Caki2 (cell line): ENCODE data around the gene AGAP9. TPM values are rescaled to one million over a fixed set of nuclear protein-coding genes. Genes with fewer than 3 reads are reported as not detected.
"Not testable (repeated sequence)": the region's sequence is repeated elsewhere in the genome, so short reads cannot be mapped to it uniquely, and the experiment has no call there.

Experiments used
- DNase-seq: peaks from one replicate; pipeline ENCODE4 v3.0.0-alpha.2; 2015; ENCODE audit warnings: low read depth
- in situ Hi-C: cut with HindIII; loops from 2 replicates; pipeline ENCODE4 v1.10.0; 2016; ENCODE audit warnings: low sequenced_read_pairs, low pct_unique_long_range_greater_than_20kb, mixed read lengths
- total RNA-seq: library from RNA; depleted of rRNA; stranded (reverse); fragments of >200 nt; shearing (Covaris generic); gene quantifications from 2 replicates; pipeline ENCODE4 v1.2.3, GENCODE V29; 2014; ENCODE audit warnings: low replicate concordance

The AGAP9 gene
- total RNA-seq, 1 experiment from 2014 or later, result 2.6 TPM

DNA sequence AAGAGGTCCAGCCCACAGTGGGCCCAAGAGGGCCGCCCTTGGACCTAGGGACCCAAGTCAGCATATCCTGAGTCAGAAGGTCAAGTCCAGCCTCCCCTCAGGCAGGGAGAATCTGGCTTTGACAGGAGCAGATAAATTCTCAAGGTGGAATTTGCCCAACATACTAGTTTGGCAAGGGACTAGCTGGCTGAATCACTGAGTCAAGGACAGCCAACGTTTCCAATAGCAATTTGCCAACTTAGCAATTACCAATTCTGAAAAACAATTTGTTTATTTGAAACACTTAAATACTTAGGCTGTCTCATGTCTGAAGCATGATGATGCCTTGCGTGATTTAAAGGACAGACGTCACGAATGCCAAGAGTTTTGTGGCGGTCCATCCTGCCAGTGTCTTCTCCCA, 29.2 kb downstream of the AGAP9 start:
- in situ Hi-C loops, DNase-seq: not testable (repeated sequence)

DNA sequence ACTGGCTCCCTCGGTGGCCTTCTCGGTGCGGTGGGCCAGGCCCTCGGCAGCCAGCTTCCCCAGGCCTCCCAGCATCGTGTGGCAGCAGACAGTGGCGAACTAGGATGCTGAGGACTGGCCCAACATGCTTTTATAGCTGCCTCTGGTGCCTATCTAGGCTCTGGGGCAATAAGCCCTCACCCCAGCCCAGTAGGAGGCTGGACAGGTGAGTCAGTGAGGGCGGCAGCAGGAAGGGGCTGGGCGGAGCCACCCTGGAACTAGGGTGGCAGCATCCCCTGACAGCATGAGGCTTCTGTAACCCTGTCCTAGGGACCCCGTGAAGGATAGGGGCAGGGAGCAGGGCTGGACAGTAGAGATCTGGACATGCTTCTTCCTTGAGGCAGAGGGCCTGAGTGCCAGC, 31.8 kb downstream of the AGAP9 start, which contains the start of gene FAM25G:
TSS of gene FAM25G (minus strand) at position 101 of the 400 bp plus-strand sequence. CDS start at position 75, 26 bp downstream.
- DNase-seq, in situ Hi-C loops: not testable (repeated sequence)

DNA sequence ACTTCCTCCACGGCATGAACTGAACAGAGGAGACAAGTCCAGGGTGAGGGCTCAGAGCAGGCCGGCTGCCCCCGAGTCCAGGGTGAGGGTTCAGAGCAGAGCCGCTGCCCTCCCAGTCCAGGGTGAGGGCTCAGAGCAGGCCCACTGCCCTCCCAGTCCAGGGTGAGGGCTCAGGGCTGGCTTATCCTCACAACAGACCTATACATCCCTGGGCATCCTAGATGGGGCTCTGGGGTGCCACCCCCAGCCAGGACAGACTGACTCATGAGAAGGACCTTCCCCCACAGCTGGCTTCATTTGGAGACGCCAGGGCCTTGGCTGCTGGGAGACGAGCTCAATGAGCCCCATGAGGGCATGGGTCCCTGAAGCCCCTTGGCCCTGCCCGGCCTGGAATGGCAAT, 33.8 kb downstream of the AGAP9 start:
- in situ Hi-C loops, DNase-seq: not testable (repeated sequence)

DNA sequence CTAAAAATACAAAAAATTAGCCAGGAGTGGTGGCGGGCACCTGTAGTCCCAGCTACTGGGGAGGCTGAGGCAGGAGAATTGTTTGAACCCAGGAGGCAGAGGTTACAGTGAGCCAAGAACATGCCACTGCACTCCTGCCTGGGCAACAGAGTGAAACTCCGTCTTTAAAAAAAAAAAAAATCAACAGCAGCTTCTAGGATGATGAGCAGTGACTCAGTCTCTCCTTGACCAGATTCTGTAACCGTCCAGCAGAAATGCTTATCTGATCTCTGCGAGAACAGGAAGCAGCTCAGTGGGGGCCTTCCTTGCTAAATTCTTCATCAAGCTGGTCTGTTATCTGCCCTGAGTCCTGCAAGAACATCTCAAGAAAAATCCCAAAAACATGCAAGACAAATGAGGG, 37.5 kb downstream of the AGAP9 start:
- in situ Hi-C loops, result not testable (repeated sequence)
- DNase-seq, result peak; percentile 27

DNA sequence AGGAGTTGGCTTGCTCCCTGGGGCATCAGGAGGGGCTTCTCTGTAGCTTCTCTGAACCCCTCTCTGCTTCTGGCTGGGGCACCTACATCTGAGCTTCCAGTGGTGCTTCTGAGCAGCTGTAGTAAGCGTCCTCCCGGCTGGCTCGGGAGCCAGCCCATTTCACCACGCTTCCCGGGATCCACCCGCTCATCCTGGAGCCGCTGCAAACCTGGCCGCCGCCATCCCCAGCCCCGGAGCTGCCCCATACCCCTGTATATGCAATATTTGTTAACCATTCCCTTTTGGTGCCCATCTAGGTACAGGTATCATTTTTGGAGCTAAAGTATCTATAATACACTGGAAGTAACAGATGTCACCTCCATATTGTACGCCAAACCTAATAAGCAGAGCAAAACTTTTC, 38.7 kb downstream of the AGAP9 start:
- in situ Hi-C loops, DNase-seq: not testable (repeated sequence)

DNA sequence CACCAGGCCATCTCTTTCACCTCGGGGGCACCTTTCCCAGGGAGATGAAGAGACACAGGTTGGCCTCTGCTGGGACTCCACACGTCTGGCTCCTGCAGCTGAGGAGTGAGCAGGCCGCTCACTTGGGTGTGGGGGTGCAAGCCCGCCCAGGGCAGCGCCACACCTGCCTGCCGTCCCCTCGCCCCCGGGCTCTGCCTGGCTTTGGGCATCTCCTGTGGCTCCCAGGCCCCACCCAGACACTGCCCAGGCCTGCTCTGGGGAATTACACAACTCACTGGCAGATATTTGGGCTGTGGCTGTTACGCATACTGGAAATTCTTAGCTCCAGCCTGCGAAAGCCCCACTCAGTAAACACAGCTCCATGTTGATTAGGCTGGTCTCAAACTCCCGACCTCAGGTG, 39.5 kb downstream of the AGAP9 start, which contains the start of gene ANXA8:
TSS of gene ANXA8 (minus strand) at position 193 of the 400 bp plus-strand sequence. CDS start at position 11, 182 bp downstream.
- DNase-seq, in situ Hi-C loops: not testable (repeated sequence)

DNA sequence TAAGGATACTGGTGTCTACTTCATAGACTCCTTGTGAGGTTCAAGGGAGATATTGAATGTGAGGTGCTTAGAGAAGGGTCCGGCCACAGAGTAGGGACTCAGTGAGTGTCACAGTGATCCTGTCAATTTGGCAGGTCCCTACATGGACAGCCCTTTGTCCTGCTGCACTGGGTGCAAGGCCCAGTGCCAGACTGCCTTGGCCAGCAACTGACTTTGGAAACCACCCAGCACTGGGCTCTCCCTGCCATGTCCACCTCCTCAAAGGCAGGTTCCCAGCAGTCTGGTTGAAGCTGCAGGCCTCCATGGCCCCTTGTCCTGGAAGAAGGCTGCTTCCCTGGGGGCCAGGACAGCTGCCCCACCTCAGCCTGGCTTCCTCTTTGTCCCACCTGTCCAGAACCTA, 41.1 kb downstream of the AGAP9 start:
- DNase-seq, in situ Hi-C loops: not testable (repeated sequence)

DNA sequence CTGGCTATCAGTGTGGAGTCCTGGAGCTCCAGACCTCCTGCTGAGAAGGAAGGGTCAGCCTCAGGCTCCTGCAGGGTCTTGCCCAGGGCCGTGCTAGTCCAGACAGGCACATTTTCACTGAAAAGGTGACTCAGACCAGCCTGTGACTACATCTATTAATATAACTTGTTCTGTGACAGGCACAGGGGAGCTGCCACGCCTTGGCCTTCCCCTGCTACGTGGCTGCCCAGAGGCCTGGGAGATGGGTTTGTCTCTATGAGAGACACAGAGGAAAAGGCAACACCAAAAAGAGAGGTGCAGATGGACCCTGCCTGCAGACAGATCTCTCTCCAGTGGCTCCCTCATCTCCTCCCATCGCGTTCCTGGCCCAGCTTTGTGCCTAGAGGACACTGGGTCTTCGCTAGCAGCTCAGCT, 41.7 kb downstream of the AGAP9 start:
- in situ Hi-C loops, DNase-seq: not testable (repeated sequence)

DNA sequence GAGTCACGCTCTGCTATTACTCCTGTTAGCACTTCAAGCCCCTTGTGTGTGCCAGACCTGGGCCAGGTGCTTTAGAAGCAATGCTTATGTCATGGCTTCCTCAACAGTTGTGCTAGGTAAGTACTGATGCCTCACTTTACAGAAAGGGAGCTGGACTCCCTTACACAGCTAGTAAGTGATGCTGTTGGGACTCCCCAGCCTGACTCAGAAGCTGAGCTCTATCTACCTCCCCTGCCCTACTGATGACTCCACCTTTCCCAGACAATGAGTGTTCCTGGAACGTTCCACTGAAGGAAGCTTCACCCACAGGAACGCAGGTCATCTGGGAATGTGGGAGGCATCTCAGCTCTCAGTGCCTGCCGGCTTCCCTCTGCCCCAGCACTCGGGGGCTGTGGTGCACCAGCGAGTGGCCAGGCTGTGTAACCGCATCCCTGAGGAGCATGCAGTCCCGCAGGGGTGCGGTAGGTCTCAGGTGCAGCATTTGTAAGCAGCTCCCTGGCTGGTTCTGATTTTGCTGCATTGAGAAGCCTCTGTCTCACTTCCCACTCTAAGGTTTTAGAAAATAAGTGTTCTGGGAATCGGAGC, 42.2 kb downstream of the AGAP9 start:
- DNase-seq, result peak; percentile 73

DNA sequence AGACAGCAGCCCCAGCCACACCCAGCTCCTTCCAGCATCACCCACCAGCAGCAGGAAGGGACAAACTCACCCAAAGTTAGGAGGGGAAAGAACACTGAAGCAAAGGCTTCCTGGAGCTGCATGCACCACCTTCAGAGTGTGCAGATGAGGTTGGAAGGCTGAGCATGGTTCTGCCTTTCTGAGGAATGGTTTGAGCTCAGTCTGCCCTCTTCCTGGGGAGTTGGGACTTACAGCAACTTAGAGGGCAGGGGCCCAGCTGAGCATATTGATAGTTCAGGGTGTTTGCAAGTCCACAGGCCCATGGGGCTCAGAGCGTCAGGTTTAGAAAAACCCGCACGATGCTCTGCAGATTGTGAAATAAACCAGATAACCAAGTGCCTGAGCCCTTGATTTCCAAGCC, 43.3 kb downstream of the AGAP9 start:
- in situ Hi-C loops, DNase-seq: not testable (repeated sequence)

More for the DNA sequence above, 42.2 kb downstream of the AGAP9 start:
- in situ Hi-C loops, result not testable (repeated sequence)

DNA sequence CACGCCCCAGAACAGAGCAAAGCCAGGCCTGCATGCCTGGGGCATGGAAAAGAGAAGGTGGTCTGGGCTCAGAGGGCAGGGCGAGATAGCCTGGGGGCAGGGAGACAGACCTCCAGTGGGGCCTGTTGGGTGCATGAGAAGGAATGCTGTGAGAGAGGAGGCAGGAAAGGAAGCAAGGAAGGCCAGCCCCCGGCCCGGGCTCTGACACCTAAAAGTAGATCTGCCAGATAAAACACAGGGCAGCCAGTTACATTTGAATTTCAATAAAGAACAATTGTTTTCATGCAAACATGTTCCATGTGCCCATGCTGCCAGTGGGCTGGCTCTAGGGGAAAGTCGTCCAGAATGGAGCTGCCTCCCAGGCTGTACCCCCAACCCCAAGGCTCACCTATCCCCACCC, 45.3 kb downstream of the AGAP9 start:
- in situ Hi-C loops, DNase-seq: not testable (repeated sequence)

DNA sequence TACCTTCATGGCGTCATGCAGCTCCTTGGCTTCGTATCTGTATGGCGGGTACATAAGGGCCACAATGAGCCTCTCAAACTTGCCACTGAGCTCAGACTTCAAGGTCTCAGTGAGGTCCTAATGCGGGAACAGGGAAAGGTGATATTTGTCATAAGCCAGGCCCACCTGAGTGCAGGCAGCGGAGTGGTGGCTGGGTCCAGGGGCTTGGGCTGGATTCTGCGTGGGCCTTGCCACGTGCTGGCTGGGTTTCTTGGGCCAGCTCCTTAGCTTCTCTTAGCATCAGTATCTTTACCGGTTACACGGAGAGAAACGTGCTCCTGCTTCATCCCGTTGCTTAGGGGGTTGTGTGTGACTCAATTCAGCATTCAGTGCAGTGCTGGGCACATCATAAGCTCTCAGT, 46.4 kb downstream of the AGAP9 start:
- in situ Hi-C loops, result not testable (repeated sequence)

DNA sequence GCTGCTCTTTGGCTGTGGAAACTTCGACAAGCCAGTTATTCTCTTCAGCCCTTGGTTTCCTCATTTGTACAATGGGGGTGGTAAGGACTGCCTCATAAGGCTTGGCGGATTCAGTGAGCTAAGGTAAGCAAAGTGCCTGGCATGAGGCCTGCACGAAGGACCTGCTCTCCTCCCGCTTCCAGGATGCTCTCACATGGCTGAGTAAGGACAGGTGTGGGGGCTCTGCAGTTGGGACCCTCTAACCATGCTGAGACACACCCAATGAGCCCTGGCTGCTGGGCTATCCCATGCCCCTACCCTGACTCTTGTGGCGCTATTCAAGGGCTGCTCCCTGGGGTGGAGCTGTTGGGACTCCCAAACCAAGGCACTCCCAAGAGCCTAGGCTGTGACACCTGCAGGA, 48.3 kb downstream of the AGAP9 start:
- in situ Hi-C loops, DNase-seq: not testable (repeated sequence)

More for the DNA sequence above, 46.4 kb downstream of the AGAP9 start:
- DNase-seq, result not testable (repeated sequence)

DNA sequence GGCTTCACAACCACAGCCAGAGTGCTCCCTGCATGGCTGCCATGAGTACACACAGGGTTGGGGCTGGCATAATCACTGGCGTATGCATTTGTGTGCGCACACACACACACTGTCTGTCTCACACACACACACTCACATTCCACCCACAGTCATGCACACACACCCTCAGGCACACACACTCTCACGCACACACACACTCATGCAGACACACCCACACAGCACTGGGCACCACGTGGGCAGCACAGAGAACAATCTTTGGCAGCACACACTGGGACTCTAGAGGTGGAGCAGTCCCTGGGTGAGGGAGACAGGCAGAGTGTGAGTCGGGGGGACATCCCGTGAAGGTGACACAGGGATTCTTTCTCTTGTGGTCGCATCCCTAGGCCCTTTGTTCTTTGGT, 49.9 kb downstream of the AGAP9 start:
- DNase-seq, in situ Hi-C loops: not testable (repeated sequence)

DNA sequence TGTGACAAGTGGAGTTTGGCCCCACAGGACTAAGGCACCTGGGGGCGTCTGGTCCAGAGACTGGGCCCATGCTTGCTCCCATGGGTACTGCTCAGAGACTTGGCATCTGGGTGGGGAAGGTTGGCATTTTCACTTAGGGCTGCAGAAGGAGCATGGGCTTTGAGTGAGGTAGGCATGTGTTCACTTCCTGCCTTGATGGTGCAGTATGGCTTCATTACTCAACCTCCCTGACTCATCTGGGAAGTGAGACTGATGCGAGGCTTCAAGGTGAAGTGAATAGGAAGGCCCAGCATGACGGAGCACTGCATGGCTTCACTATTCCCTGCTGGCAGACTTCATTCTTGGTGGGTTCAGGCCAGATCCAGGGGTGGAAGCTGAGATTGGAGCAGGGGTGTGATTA, 50.8 kb downstream of the AGAP9 start:
- in situ Hi-C loops, DNase-seq: not testable (repeated sequence)

DNA sequence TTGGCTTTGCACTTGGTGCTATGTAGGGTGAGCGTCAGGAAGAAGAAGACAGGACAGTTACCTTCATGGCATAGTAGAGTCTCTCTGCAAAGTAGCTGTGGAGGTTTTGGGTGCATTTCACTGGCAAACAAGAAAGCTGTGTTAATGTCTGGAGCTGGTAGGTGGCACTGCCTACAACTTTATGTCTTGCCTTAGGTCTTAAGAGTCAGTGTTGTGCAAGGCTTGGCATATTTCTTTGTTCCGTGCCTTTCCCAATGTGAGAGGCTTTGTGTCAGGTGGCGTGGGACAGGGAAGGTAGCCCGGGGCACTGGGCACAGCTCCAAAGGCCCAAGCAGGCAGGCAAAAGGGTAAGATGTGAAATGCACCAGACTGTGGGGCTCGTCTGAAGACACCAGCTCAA, 51.4 kb downstream of the AGAP9 start:
- in situ Hi-C loops, result not testable (repeated sequence)

DNA sequence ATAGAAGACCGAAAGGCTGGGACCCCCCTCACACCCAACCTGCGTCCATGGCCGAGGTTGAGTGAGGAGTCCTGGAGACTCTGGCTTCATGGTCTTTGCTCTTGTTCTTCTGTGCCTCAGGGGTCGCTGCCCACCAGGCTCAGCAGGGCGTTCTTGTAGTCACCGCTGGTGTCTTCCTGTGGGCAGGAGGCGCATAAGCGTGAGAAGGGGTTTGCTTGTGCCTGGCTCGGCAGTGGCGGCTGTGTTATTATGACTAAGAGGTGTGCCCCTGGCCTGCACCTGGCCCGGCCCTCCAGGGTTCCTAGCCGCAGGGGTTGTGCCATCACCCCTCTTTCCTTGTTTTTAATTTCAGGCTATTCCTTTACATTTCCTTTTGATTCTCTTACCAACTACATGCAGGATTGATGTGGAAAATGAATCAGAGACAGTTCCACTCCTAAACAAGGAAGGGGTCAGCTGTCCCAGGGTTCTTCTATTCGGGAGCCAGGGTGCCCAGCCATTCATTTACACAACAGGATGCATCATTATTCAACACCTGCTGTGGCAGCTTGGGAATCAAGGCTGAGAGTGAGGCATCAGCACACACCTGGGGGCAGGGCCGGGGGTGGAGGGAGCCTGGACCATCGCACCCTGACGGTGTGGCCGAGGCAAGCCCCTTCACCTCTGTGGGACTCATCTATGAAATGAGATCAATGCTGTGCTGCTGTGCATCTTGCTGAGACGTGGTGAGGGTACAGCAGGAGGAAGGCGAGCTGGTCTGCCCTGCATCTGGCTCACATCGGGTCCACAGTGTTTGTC, 54.5 kb downstream of the AGAP9 start:
- DNase-seq, in situ Hi-C loops: not testable (repeated sequence)

More for the DNA sequence above, 51.4 kb downstream of the AGAP9 start:
- not testable (repeated sequence) for DNase-seq

DNA sequence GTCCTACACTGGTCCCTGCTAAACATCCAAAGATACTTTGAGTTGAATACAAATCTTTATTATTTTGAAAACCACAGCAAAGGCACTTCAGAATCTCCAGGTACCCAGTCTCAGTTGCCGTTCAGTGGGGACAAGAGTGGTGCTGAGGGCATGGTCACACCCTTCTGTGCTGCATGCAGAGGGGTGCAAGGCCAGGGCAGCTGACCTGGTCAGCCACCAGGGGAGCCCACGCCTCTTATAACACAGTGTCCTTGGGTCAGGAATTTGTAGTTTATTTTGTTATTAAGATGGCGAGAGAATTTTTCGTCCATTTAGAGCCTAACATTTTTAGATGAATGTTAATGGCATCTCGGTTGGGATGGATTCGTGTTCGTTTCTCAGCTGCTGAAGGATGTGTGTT, 55.5 kb downstream of the AGAP9 start:
- in situ Hi-C loops, DNase-seq: not testable (repeated sequence)

DNA sequence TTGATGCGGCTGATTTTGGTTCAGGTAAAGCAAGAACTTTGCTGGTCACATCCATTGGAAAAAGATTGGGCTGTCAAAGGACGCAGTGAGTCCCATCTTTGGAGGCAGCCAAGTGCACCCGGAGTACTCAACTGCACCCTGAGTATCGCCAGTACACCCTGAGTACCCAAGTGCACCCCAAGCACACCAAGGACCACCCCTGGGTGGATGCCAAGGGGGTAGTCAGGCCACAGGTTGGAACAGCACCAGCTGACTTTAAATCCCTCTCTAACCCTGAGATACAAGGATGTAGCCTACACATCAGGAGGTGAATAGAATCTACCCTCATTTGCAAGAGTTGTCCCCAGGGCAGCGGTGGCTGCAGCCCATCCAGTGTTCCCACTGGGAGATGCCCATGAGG, 56.0 kb downstream of the AGAP9 start:
- DNase-seq, in situ Hi-C loops: not testable (repeated sequence)
